ENCODE measurements around the gene WDSUB1. TPM values are rescaled to one million over a fixed set of nuclear protein-coding genes. Genes with fewer than 3 reads are reported as not detected.

WDSUB1 gene
- total and polyA plus RNA-seq, 9 of the 15 experiments (the other 6 are each of a cell fraction or from before 2014, with no cell fraction given): 5.2 to 13.7 (median 9.4) TPM

DNA sequence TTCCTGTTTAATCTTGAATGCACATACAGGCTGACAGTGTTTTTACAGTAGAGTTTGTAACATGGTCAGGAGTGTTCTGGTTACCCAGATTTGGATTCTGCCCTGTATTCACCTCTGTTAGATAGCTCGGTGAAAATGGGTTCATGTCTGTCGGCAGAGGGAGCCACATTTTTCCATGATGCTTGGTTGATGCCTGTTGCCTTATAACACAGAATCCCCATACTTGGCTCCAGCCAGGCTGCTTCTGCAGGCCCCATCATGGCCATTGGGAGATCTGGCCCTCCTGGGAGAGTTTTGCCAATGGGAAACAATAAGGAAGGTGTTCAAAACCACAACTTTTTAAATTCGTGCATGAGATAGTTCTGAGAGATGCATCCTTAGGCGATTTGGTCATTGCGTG lies 78.1 kb downstream of the WDSUB1 start:
- intact Hi-C loops (cut with micrococcal nuclease) (loop anchor here (2.0 to 5.0 kb wide), 3 partner anchors 264 to 599 kb away; partner anchors contain the start of gene MARCHF7), in situ Hi-C loops (cut with MboI) (no loop called here)
- Histone ChIP-seq H3K36me3 (ENCODE audit: control insufficient read depth, insufficient read depth, low read length) (no peaks in the 10 kb centered on the region), H3K9ac (ENCODE audit: insufficient read depth in 1 of 2, low read depth in 2 of 2, low read length in 2 of 2) (no peak overlapping the region), H3K79me2 (ENCODE audit: control insufficient read depth, insufficient read depth, low read length) (no peaks in the 10 kb centered on the region), H3K4me2 (ENCODE audit: insufficient read depth, low read length) (no peak overlapping the region), H4K20me1 (replicated peaks; ENCODE audit: control insufficient read depth, insufficient read depth, low read length) (0 out of 2 replicates have a peak, but pooled peaks cover 3% of the 10 kb centered on the region), H3K9me1 (ENCODE audit: control insufficient read depth, insufficient read depth, low read length) (no peaks in the 10 kb centered on the region), H3K9me3 (replicated peaks; ENCODE audit: control insufficient read depth, insufficient read depth, low read depth, low read length) (no peaks in the 10 kb centered on the region), H3K4me3 (no peak overlapping the region), H3K27ac (ENCODE audit: extremely low read depth, low read depth, low read length) (no peak overlapping the region), H3K27me3 (ENCODE audit: control insufficient read depth in 2 of 2, insufficient read depth in 2 of 2, low read length in 2 of 2) (peaks cover 36 to 65% of the 10 kb centered on the region in 2 experiments), H3K4me1 (replicated peaks in 1 of 2; ENCODE audit: control insufficient read depth in 2 of 2, insufficient read depth in 2 of 2, low read length in 2 of 2) (no peaks in the 10 kb centered on the region), H2AFZ (ENCODE audit: low read depth, low read length) (no peak overlapping the region)
- 34% methylated on average over 5 of the region's 5 CpGs for WGBS (ENCODE audit: insufficient coverage, low coverage, missing lambda C conversion rate)
- DNase-seq (ENCODE audit: extremely low read depth in 1 of 4, low spot score in 3 of 4) (peak; percentile 39 to 66 (median 50)), ATAC-seq (peak; percentile 88), FAIRE-seq (peak; percentile 86)
- no TSS peak for BruUV-seq (replicated peaks)
- CTCF ChIA-PET (ENCODE audit: low intra/inter-chr PET ratio): no interaction called here
- POLR2A ChIA-PET: no interaction called here
- TF ChIP-seq MAFG (tag; conservative IDR thresholded peaks at IDR 0.05) (no peak), CTCF (IDR thresholded peaks at IDR 0.05 in 2 of 3, conservative IDR thresholded peaks at IDR 0.05 in 1 of 3; ENCODE audit: insufficient read depth in 2 of 3, low read depth in 1 of 3, low read length in 3 of 3) (peak; percentile 61 to 72 (median 67)), ZBTB7A (IDR thresholded peaks at IDR 0.05; ENCODE audit: borderline replicate concordance, control insufficient read depth, low read depth, low read length) (no peak), ZC3H4 (CRISPR knock-in tag; IDR thresholded peaks at IDR 0.05; ENCODE audit: borderline replicate concordance) (no peak), E2F1 (CRISPR knock-in tag; IDR thresholded peaks at IDR 0.05) (no peak), KLF16 (IDR thresholded peaks at IDR 0.05) (0 out of 2 replicates have a peak, but pooled peaks have one; percentile 21)
- TF ChIP-seq, protein P1, sequence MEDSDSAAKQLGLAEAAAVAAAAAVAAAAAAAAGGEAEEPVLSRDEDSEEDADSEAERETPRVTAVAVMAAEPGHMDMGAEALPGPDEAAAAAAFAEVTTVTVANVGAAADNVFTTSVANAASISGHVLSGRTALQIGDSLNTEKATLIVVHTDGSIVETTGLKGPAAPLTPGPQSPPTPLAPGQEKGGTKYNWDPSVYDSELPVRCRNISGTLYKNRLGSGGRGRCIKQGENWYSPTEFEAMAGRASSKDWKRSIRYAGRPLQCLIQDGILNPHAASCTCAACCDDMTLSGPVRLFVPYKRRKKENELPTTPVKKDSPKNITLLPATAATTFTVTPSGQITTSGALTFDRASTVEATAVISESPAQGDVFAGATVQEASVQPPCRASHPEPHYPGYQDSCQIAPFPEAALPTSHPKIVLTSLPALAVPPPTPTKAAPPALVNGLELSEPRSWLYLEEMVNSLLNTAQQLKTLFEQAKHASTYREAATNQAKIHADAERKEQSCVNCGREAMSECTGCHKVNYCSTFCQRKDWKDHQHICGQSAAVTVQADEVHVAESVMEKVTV (CRISPR knock-in tag; IDR thresholded peaks at IDR 0.05): peak; percentile 44; the same call in 1 of the 2 replicates
- TF ChIP-seq, protein P2, sequence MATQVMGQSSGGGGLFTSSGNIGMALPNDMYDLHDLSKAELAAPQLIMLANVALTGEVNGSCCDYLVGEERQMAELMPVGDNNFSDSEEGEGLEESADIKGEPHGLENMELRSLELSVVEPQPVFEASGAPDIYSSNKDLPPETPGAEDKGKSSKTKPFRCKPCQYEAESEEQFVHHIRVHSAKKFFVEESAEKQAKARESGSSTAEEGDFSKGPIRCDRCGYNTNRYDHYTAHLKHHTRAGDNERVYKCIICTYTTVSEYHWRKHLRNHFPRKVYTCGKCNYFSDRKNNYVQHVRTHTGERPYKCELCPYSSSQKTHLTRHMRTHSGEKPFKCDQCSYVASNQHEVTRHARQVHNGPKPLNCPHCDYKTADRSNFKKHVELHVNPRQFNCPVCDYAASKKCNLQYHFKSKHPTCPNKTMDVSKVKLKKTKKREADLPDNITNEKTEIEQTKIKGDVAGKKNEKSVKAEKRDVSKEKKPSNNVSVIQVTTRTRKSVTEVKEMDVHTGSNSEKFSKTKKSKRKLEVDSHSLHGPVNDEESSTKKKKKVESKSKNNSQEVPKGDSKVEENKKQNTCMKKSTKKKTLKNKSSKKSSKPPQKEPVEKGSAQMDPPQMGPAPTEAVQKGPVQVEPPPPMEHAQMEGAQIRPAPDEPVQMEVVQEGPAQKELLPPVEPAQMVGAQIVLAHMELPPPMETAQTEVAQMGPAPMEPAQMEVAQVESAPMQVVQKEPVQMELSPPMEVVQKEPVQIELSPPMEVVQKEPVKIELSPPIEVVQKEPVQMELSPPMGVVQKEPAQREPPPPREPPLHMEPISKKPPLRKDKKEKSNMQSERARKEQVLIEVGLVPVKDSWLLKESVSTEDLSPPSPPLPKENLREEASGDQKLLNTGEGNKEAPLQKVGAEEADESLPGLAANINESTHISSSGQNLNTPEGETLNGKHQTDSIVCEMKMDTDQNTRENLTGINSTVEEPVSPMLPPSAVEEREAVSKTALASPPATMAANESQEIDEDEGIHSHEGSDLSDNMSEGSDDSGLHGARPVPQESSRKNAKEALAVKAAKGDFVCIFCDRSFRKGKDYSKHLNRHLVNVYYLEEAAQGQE (IDR thresholded peaks at IDR 0.05; ENCODE audit: borderline replicate concordance): peak; percentile 64; the same call in 1 of the 2 replicates
- TF ChIP-seq, protein P2 (CRISPR knock-in tag; IDR thresholded peaks at IDR 0.05; ENCODE audit: low read depth): no peak

Data from K562 (cell line).